GM23338 (cell line): ENCODE measurements around the gene DBT. TPM values are rescaled to one million over a fixed set of nuclear protein-coding genes. Genes with fewer than 3 reads are reported as not detected.
A peak's percentile ranks its signal among the peaks of the same experiment; 100 is the strongest.

Source experiments
- ATAC-seq: fragments of 200-7000 bp; cut with Tn5 transposase; 3 replicates; pipeline ENCODE4 v1.9.1; 2020
- DNase-seq: peaks from one replicate; pipeline ENCODE4 v3.0.0-alpha.2; 2015; ENCODE audit warnings: low spot score
- H2AFZ ChIP-seq: fragments of 200-600 bp; sonication (generic); 2 replicates; pipeline ENCODE4 v1.8.0; 2016; ENCODE audit warnings: antibody characterized with exemption, mild to moderate bottlenecking, moderate library complexity
- H3F3A ChIP-seq: fragments of 200-600 bp; sonication (generic); replicated peaks from 2 replicates; pipeline ENCODE4 v1.8.0; 2017; ENCODE audit warnings: antibody characterized with exemption, mixed run types, low read depth
- H3K27ac ChIP-seq: fragments of 200-600 bp; sonication (generic); 2 replicates; pipeline ENCODE4 v1.6.1; 2016; ENCODE audit warnings: low read depth
- H3K27me3 ChIP-seq: fragments of 200-600 bp; sonication (generic); 2 replicates; pipeline ENCODE4 v1.8.0; 2016; ENCODE audit warnings: mild to moderate bottlenecking, mixed run types, moderate library complexity; ENCODE audit not compliant: insufficient read depth
- H3K36me3 ChIP-seq: fragments of 200-600 bp; sonication (generic); 2 replicates; pipeline ENCODE4 v1.8.0; 2016; ENCODE audit warnings: mild to moderate bottlenecking; ENCODE audit not compliant: insufficient read depth
- H3K4me1 ChIP-seq: fragments of 200-600 bp; sonication (generic); 2 replicates; pipeline ENCODE4 v1.8.0; 2016; ENCODE audit warnings: mild to moderate bottlenecking, moderate library complexity; ENCODE audit not compliant: insufficient read depth
- H3K4me2 ChIP-seq: fragments of 200-600 bp; sonication (generic); 2 replicates; pipeline ENCODE4 v1.7.1; 2017; ENCODE audit warnings: mixed run types
- H3K4me3 ChIP-seq: fragments of 200-600 bp; sonication (generic); 2 replicates; pipeline ENCODE4 v1.6.1; 2016; ENCODE audit warnings: mixed run types
- H3K79me2 ChIP-seq: fragments of 200-600 bp; sonication (generic); replicated peaks from 2 replicates; pipeline ENCODE4 v1.8.0; 2017; ENCODE audit warnings: mild to moderate bottlenecking; ENCODE audit not compliant: insufficient read depth
- H3K9me2 ChIP-seq: fragments of 200-600 bp; sonication (generic); 2 replicates; pipeline ENCODE4 v1.8.0; 2017; ENCODE audit not compliant: insufficient read depth
- H4K20me1 ChIP-seq: fragments of 200-600 bp; sonication (generic); replicated peaks from 2 replicates; pipeline ENCODE4 v1.8.0; 2017; ENCODE audit warnings: mild to moderate bottlenecking; ENCODE audit not compliant: insufficient read depth
- H3K27ac Mint-ChIP-seq: 2 replicates; pipeline ENCODE4 v1.8.0; 2020; ENCODE audit warnings: inconsistent platforms, mild to moderate bottlenecking, moderate library complexity, mixed read lengths
- H3K27me3 Mint-ChIP-seq: 3 replicates; pipeline ENCODE4 v1.8.0; 2022; ENCODE audit warnings: low read depth, mild to moderate bottlenecking, moderate library complexity, mixed read lengths, inconsistent platforms; ENCODE audit not compliant: insufficient read depth, poor library complexity
- H3K36me3 Mint-ChIP-seq: 3 replicates; pipeline ENCODE4 v1.8.0; 2021; ENCODE audit warnings: low read depth, mild to moderate bottlenecking, inconsistent platforms, moderate library complexity, mixed read lengths
- H3K4me1 Mint-ChIP-seq: 3 replicates; pipeline ENCODE4 v1.8.0; 2020; ENCODE audit warnings: mild to moderate bottlenecking, inconsistent platforms, mixed read lengths
- H3K4me3 Mint-ChIP-seq: 3 replicates; pipeline ENCODE4 v1.8.0; 2021; ENCODE audit warnings: moderate library complexity, mild to moderate bottlenecking, inconsistent platforms, mixed read lengths
- H3K9me3 Mint-ChIP-seq: 3 replicates; pipeline ENCODE4 v1.8.0; 2020; ENCODE audit warnings: moderate library complexity, mild to moderate bottlenecking, inconsistent platforms, mixed read lengths
- CREB1 ChIP-seq: fragments of 250-450 bp; sonication (Bioruptor Pico); IDR thresholded peaks from 2 replicates; pipeline ENCODE4 v1.5.0; 2020; ENCODE audit warnings: low read depth, mild to moderate bottlenecking, moderate library complexity
- CTCF ChIP-seq, 2 experiments: fragments of 200-600 bp in 1 of 2; sonication (generic) in 1 of 2; conservative IDR thresholded peaks; 2 replicates each; pipeline versions ENCODE4 v1.5.1 to v1.6.1; 2016 to 2017; ENCODE audit warnings: antibody characterized with exemption in 2 of 2, low read depth in 2 of 2, mild to moderate bottlenecking in 2 of 2, moderate library complexity in 1 of 2
- EZH2 ChIP-seq: fragments of 200-600 bp; sonication (generic); IDR thresholded peaks from one replicate; pipeline ENCODE4 v1.8.0; 2017; ENCODE audit warnings: antibody characterized with exemption, mild to moderate bottlenecking, low read depth; ENCODE audit not compliant: unreplicated experiment
- JUNB ChIP-seq: IDR thresholded peaks from one replicate; pipeline ENCODE4 v1.6.1; 2016; ENCODE audit warnings: antibody characterized with exemption; ENCODE audit not compliant: unreplicated experiment
- NANOG ChIP-seq: IDR thresholded peaks from 2 replicates; pipeline ENCODE4 v1.6.1; 2016; ENCODE audit warnings: antibody characterized with exemption, borderline replicate concordance
- REST ChIP-seq: IDR thresholded peaks from one replicate; pipeline ENCODE4 v1.6.1; 2018; ENCODE audit warnings: antibody characterized with exemption; ENCODE audit not compliant: unreplicated experiment
- ZNF114 ChIP-seq: fragments of 250-450 bp; sonication (Bioruptor Pico); IDR thresholded peaks from 2 replicates; pipeline ENCODE4 v1.5.0; 2020; ENCODE audit warnings: mild to moderate bottlenecking, moderate library complexity
- ZNF331 ChIP-seq: fragments of 250-450 bp; sonication (Bioruptor Pico); IDR thresholded peaks from 2 replicates; pipeline ENCODE4 v1.5.0; 2020; ENCODE audit warnings: low read depth, mild to moderate bottlenecking, moderate library complexity
- polyA plus RNA-seq: library from polyadenylated mRNA; unstranded; fragments of >200 nt; fragmentation: Nextera tagmentation; extraction: Ambion mirVana; gene quantifications from 2 replicates; pipeline ENCODE4 v1.2.1, GENCODE V29; 2016
- total RNA-seq: library from RNA; depleted of rRNA; stranded (reverse); fragments of >200 nt; shearing (Covaris generic); gene quantifications from 2 replicates; pipeline ENCODE4 v1.2.3, GENCODE V29; 2014
- TF ChIP-seq, protein P1 (sequence below): IDR thresholded peaks from 2 replicates; pipeline ENCODE4 v1.6.1; 2016; ENCODE audit warnings: antibody characterized with exemption
- TF ChIP-seq, protein P2 (sequence below): fragments of 250-450 bp; sonication (Bioruptor Pico); IDR thresholded peaks from 2 replicates; pipeline ENCODE4 v1.5.0; 2020; ENCODE audit warnings: mild to moderate bottlenecking, moderate library complexity

Gene DBT
- total and polyA plus RNA-seq, 2 experiments from 2014 or later = 8.1 to 14.7 TPM

DNA sequence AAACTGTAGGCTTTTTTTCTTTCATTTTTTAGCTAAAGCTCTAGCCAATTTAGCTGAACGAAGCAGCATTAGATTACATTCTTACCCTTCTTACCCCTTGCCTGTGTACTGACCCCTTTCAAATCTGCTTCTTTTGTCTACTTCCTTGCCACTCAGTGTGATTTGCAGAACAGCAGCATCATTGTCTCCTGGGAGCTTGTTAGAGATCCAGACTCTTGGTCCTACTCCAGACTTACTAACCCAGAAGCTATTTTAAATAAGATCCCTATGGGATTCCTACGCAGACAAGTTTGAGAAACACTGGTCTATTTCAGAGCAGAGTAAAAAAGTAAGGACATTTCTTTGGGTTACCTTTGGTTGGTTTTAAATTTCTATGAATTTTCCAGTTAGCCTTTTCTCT lies 85.4 kb downstream of the DBT start:
- TF ChIP-seq, protein P1, sequence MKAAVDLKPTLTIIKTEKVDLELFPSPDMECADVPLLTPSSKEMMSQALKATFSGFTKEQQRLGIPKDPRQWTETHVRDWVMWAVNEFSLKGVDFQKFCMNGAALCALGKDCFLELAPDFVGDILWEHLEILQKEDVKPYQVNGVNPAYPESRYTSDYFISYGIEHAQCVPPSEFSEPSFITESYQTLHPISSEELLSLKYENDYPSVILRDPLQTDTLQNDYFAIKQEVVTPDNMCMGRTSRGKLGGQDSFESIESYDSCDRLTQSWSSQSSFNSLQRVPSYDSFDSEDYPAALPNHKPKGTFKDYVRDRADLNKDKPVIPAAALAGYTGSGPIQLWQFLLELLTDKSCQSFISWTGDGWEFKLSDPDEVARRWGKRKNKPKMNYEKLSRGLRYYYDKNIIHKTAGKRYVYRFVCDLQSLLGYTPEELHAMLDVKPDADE = no peak
- TF ChIP-seq REST (no peak), EZH2 (no peak), CREB1 (CRISPR knock-in tag) (no peak), NANOG (no peak), CTCF (conservative IDR thresholded peaks at IDR 0.05; ENCODE audit: low read depth in 2 of 2) (no peak), ZNF331 (CRISPR knock-in tag) (no peak), JUNB (no peak), ZNF114 (no peak)
- TF ChIP-seq, protein P2, sequence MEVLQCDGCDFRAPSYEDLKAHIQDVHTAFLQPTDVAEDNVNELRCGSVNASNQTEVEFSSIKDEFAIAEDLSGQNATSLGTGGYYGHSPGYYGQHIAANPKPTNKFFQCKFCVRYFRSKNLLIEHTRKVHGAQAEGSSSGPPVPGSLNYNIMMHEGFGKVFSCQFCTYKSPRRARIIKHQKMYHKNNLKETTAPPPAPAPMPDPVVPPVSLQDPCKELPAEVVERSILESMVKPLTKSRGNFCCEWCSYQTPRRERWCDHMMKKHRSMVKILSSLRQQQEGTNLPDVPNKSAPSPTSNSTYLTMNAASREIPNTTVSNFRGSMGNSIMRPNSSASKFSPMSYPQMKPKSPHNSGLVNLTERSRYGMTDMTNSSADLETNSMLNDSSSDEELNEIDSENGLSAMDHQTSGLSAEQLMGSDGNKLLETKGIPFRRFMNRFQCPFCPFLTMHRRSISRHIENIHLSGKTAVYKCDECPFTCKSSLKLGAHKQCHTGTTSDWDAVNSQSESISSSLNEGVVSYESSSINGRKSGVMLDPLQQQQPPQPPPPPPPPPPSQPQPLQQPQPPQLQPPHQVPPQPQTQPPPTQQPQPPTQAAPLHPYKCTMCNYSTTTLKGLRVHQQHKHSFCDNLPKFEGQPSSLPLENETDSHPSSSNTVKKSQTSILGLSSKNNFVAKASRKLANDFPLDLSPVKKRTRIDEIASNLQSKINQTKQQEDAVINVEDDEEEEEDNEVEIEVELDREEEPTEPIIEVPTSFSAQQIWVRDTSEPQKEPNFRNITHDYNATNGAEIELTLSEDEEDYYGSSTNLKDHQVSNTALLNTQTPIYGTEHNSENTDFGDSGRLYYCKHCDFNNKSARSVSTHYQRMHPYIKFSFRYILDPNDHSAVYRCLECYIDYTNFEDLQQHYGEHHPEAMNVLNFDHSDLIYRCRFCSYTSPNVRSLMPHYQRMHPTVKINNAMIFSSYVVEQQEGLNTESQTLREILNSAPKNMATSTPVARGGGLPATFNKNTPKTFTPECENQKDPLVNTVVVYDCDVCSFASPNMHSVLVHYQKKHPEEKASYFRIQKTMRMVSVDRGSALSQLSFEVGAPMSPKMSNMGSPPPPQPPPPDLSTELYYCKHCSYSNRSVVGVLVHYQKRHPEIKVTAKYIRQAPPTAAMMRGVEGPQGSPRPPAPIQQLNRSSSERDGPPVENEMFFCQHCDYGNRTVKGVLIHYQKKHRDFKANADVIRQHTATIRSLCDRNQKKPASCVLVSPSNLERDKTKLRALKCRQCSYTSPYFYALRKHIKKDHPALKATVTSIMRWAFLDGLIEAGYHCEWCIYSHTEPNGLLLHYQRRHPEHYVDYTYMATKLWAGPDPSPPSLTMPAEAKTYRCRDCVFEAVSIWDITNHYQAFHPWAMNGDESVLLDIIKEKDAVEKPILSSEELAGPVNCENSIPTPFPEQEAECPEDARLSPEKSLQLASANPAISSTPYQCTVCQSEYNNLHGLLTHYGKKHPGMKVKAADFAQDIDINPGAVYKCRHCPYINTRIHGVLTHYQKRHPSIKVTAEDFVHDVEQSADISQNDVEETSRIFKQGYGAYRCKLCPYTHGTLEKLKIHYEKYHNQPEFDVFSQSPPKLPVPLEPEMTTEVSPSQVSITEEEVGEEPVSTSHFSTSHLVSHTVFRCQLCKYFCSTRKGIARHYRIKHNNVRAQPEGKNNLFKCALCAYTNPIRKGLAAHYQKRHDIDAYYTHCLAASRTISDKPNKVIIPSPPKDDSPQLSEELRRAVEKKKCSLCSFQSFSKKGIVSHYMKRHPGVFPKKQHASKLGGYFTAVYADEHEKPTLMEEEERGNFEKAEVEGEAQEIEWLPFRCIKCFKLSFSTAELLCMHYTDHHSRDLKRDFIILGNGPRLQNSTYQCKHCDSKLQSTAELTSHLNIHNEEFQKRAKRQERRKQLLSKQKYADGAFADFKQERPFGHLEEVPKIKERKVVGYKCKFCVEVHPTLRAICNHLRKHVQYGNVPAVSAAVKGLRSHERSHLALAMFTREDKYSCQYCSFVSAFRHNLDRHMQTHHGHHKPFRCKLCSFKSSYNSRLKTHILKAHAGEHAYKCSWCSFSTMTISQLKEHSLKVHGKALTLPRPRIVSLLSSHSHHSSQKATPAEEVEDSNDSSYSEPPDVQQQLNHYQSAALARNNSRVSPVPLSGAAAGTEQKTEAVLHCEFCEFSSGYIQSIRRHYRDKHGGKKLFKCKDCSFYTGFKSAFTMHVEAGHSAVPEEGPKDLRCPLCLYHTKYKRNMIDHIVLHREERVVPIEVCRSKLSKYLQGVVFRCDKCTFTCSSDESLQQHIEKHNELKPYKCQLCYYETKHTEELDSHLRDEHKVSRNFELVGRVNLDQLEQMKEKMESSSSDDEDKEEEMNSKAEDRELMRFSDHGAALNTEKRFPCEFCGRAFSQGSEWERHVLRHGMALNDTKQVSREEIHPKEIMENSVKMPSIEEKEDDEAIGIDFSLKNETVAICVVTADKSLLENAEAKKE (CRISPR knock-in tag) = no peak
- 0 out of 2 replicates have a peak, but pooled peaks cover 3% of the 10 kb centered on the region for H3K9me2 ChIP-seq
- no peak overlapping the region for H3K27ac ChIP-seq
- H3K4me1 ChIP-seq = no peaks in the 10 kb centered on the region
- no peaks in the 10 kb centered on the region for H4K20me1 ChIP-seq
- DNase-seq = no peak
- H3K36me3 ChIP-seq = no peaks in the 10 kb centered on the region
- H3K79me2 ChIP-seq = no peaks in the 10 kb centered on the region
- Mint-ChIP-seq H3K4me3 (no peak overlapping the region), H3K4me1 (no peaks in the 10 kb centered on the region; the same call in 2 of the 3 replicates), H3K36me3 (no peaks in the 10 kb centered on the region), H3K27ac (no peak overlapping the region), H3K9me3 (no peaks in the 10 kb centered on the region), H3K27me3 (no peaks in the 10 kb centered on the region)
- no peaks in the 10 kb centered on the region for H3K27me3 ChIP-seq
- no peak overlapping the region for H3K4me2 ChIP-seq
- H3F3A ChIP-seq = no peaks in the 10 kb centered on the region
- ATAC-seq = peak; percentile 44; the same call in 2 of the 3 replicates
- no peak overlapping the region for H3K4me3 ChIP-seq
- H2AFZ ChIP-seq = no peak overlapping the region
